Measurements from ENCODE around the gene CARD11. TPM values are rescaled to one million over a fixed set of nuclear protein-coding genes. Genes with fewer than 3 reads are reported as not detected.

The CARD11 gene
- total and polyA plus RNA-seq, 12 donors, result 0.61 to 19.3 (median 2.7) TPM

DNA sequence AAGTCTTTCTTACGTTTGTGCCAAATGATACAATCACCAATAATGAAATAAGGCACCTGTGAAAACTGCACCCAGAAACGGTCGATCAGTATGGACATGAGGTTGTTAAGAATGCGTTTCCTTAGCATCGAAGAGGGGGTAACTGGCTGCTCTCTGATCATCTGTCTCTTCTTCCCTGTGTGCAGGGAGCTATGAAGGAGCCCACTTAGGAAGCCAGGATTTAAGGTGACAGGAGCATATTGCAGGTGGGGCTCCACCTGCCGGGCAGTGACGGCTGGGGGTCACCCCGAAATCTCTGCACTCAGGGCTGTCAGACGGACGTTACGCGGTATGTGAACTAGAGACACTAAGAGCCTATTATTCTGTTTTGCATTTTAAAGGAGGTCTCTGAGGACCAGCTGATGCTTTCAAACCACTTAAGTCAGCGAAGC lies 64.5 kb downstream of the CARD11 start:
- Histone ChIP-seq H3K36me3 (replicated peaks in 1 of 2) (no peaks in the 10 kb centered on the region), H3K9me3 (replicated peaks in 1 of 3) (no peaks in the 10 kb centered on the region), H3K27ac (no peak overlapping the region), H3K4me1 (replicated peaks in 1 of 2) (no peaks in the 10 kb centered on the region), H3K27me3 (no peaks in the 10 kb centered on the region), H3K4me3 (no peak overlapping the region)
- WGBS, 4 donors, result 39 to 54% (median 44%) methylated on average over 13 of the region's 13 CpGs
- intact Hi-C loops (cut with DNase I), result no loop called here
- DNase-seq, result no peak
- TF ChIP-seq POLR2A (IDR thresholded peaks at IDR 0.05) (no peak), CTCF (IDR thresholded peaks at IDR 0.05) (no peak)

GRCh38 chr7:2978408-2978807 lies 65.3 kb downstream of the CARD11 start:
- Histone ChIP-seq H3K27me3 (no peaks in the 10 kb centered on the region), H3K27ac (no peak overlapping the region), H3K36me3 (replicated peaks in 1 of 2) (no peaks in the 10 kb centered on the region), H3K9me3 (replicated peaks in 1 of 3) (no peaks in the 10 kb centered on the region), H3K4me1 (replicated peaks in 1 of 2) (no peaks in the 10 kb centered on the region), H3K4me3 (no peak overlapping the region)
- no peak for TF ChIP-seq CTCF (IDR thresholded peaks at IDR 0.05)
- DNase-seq, result peak in 5 of 7 donors; percentile 27 to 63 (median 31)
- WGBS, 4 donors, result 11 to 20% (median 13%) methylated on average over 14 to 15 of the region's 15 CpGs
- intact Hi-C loops (cut with DNase I), result no loop called here

DNA sequence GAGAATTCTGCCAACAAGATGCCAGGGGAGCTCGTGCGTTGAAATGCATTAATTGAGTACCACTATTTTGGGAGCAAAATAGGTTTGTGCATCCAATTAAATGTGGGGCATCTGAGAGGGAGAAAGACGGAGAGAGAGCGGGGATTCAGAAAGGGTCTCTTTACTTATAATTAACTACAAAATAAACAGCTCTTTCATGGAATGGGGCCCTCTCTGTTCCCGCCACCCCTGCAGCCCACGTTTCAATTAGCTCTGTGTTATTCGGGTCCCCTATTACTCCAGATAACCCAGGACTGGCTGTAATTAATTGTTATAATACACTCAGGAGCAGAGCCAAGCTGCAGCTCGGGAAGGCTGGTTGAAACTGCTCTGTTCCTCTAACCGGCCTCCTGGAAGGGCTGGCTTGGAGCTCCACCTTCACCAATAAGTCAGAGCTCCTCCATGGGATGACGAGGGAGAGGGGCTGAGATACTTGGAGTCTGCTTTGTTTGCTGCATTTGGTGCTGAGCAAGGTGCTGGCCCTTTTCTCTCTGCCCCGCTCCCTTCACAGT lies 67.8 kb downstream of the CARD11 start:
- Histone ChIP-seq H3K4me1 (replicated peaks in 1 of 2) (no peaks in the 10 kb centered on the region), H3K4me3 (no peak overlapping the region), H3K27me3 (no peaks in the 10 kb centered on the region), H3K36me3 (replicated peaks in 1 of 2) (no peaks in the 10 kb centered on the region), H3K27ac (no peak overlapping the region), H3K9me3 (replicated peaks in 1 of 3) (no peaks in the 10 kb centered on the region)
- intact Hi-C loops (cut with DNase I), result no loop called here
- 56 to 65% (median 60%) methylated on average over 11 of the region's 11 CpGs for WGBS, 4 donors
- no peak for DNase-seq
- TF ChIP-seq CTCF (IDR thresholded peaks at IDR 0.05) (no peak), POLR2A (IDR thresholded peaks at IDR 0.05) (no peak)

DNA sequence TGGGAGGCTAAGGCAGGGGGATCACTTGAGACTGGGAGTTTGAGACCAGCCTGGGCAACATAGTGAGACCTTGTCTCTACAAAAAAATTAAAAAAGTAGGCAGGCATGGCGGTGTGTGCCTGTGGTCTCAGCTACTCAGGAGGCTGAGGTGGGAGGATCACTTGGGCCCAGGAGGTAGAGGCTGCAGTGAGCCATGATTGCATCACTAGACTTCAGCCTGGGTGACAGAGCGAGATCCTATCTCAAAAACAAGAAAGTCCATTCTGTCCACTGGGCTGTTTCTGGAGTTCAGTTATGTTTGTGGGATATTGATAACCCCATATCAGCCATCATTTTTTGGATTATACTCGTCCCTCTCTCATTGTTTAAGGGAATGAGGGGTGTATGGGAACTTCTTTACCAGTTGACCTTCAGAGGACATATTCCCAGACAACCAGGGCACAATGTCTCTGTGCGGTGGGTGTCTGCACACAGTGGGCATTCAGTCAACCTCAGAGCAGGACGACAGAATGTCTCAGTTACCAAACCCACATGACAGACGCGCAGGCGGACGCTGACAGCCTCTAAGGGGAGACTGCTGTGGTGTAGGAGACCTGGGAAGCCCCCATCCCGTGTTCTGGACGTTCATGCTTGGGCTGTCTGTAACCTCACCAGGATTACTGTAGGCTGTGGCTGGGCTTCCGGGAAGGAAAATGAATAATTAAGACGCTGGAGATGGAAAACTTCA lies 69.4 kb downstream of the CARD11 start:
- DNase-seq, result no peak
- H3K9me3 ChIP-seq (replicated peaks in 1 of 3), result no peaks in the 10 kb centered on the region
- no peak overlapping the region for H3K27ac ChIP-seq
- no peaks in the 10 kb centered on the region for H3K27me3 ChIP-seq
- WGBS, 4 donors, result 66 to 86% (median 83%) methylated on average over 9 to 13 of the region's 13 CpGs
- no peaks in the 10 kb centered on the region for H3K4me1 ChIP-seq (replicated peaks in 1 of 2)
- TF ChIP-seq POLR2A (IDR thresholded peaks at IDR 0.05) (no peak), CTCF (IDR thresholded peaks at IDR 0.05) (no peak)
- intact Hi-C loops (cut with DNase I), result no loop called here
- no peak overlapping the region for H3K4me3 ChIP-seq
- no peaks in the 10 kb centered on the region for H3K36me3 ChIP-seq (replicated peaks in 1 of 2)
